HepG2 (cell line): Measurements from ENCODE around the gene ZNF341. TPM values are rescaled to one million over a fixed set of nuclear protein-coding genes. Genes with fewer than 3 reads are reported as not detected.

Experiments
- ARID3A ChIP-seq: IDR thresholded peaks from 2 replicates; pipeline ENCODE4 v1.6.1; 2012; ENCODE audit warnings: low read depth, low read length, improper control_type of control experiment
- IKZF1 ChIP-seq: fragments of 450-650 bp; IDR thresholded peaks from 2 replicates; pipeline ENCODE4 v1.7.1; 2016
- IRF9 ChIP-seq: sonication (generic); formaldehyde crosslinking; IDR thresholded peaks from 2 replicates; pipeline ENCODE4 v1.8.0; 2022; ENCODE audit warnings: missing genetic modification reagents, mild to moderate bottlenecking, borderline replicate concordance
- JDP2 ChIP-seq: sonication (generic); formaldehyde crosslinking; IDR thresholded peaks from 2 replicates; pipeline ENCODE4 v1.8.1; 2022; ENCODE audit warnings: missing genetic modification reagents, borderline replicate concordance
- KLF15 ChIP-seq: sonication (generic); formaldehyde crosslinking; IDR thresholded peaks from 2 replicates; pipeline ENCODE4 v1.8.1; 2023; ENCODE audit warnings: borderline replicate concordance, mild to moderate bottlenecking, inconsistent platforms, missing genetic modification reagents, mixed read lengths
- MLXIP ChIP-seq: sonication (generic); formaldehyde crosslinking; IDR thresholded peaks from 2 replicates; pipeline ENCODE4 v1.9.0; 2021; ENCODE audit warnings: missing genetic modification reagents, borderline replicate concordance
- MYNN ChIP-seq: sonication (generic); formaldehyde crosslinking; IDR thresholded peaks from 2 replicates; pipeline ENCODE4 v1.4.0; 2020; ENCODE audit warnings: mild to moderate bottlenecking, low read depth, missing genetic modification reagents
- NFE2L1 ChIP-seq: sonication (generic); formaldehyde crosslinking; IDR thresholded peaks from 2 replicates; pipeline ENCODE4 v1.4.0; 2020; ENCODE audit warnings: missing genetic modification reagents, mild to moderate bottlenecking, borderline replicate concordance
- RFXAP ChIP-seq: sonication (generic); formaldehyde crosslinking; IDR thresholded peaks from 2 replicates; pipeline ENCODE4 v1.4.0; 2020; ENCODE audit warnings: missing genetic modification reagents, borderline replicate concordance
- SOX6 ChIP-seq, 2 experiments: fragments of 450-650 bp in 1 of 2; sonication (generic) in 1 of 2; formaldehyde crosslinking in 1 of 2; IDR thresholded peaks; 2 replicates each; pipeline versions ENCODE4 v1.4.0 to v1.6.1; 2017 to 2020; ENCODE audit warnings: antibody characterized with exemption in 1 of 2, mild to moderate bottlenecking in 1 of 2, missing genetic modification reagents in 1 of 2
- ZFP82 ChIP-seq: sonication (generic); formaldehyde crosslinking; IDR thresholded peaks from 2 replicates; pipeline ENCODE4 v1.5.1; 2020; ENCODE audit warnings: mild to moderate bottlenecking, missing genetic modification reagents, borderline replicate concordance
- ZNF12 ChIP-seq: sonication (generic); formaldehyde crosslinking; IDR thresholded peaks from 2 replicates; pipeline ENCODE4 v1.5.0; 2020; ENCODE audit warnings: missing genetic modification reagents
- ZNF234 ChIP-seq: sonication (generic); formaldehyde crosslinking; conservative IDR thresholded peaks from 2 replicates; pipeline ENCODE4 v1.5.1; 2020; ENCODE audit warnings: mild to moderate bottlenecking, missing genetic modification reagents
- ZNF33B ChIP-seq: sonication (generic); formaldehyde crosslinking; IDR thresholded peaks from 2 replicates; pipeline ENCODE4 v1.5.1; 2020; ENCODE audit warnings: mild to moderate bottlenecking, missing genetic modification reagents
- ZNF350 ChIP-seq: sonication (generic); formaldehyde crosslinking; IDR thresholded peaks from 2 replicates; pipeline ENCODE4 v1.4.0; 2020; ENCODE audit warnings: mild to moderate bottlenecking, low read depth, missing genetic modification reagents, borderline replicate concordance
- ZNF562 ChIP-seq: sonication (generic); formaldehyde crosslinking; IDR thresholded peaks from 2 replicates; pipeline ENCODE4 v1.8.0; 2022; ENCODE audit warnings: missing genetic modification reagents, borderline replicate concordance
- ZNF567 ChIP-seq: sonication (generic); formaldehyde crosslinking; IDR thresholded peaks from 2 replicates; pipeline ENCODE4 v1.8.1; 2023; ENCODE audit warnings: mild to moderate bottlenecking, missing genetic modification reagents, borderline replicate concordance
- polyA plus RNA-seq, 8 experiments: library from polyadenylated mRNA; depleted of rRNA in 3 of 8; stranded (reverse) in 7 of 8; unstranded in 1 of 8; fragments of >200 nt; fragmentation: Illumina TruSeq in 4 of 8; extraction: Trizol in 4 of 8; gene quantifications; 2 replicates each; pipeline versions ENCODE4 v1.2.1 to v1.2.3, GENCODE V29; 2011 to 2016; ENCODE audit warnings: low read depth in 4 of 8, missing spikeins in 1 of 8, mixed read lengths in 1 of 8; ENCODE audit not compliant: insufficient read depth in 1 of 8
- total RNA-seq, 5 experiments: library from RNA; depleted of rRNA; stranded (reverse); fragments of >200 nt; fragmentation: Illumina TruSeq; extraction: Trizol; gene quantifications; 2 replicates each; pipeline ENCODE4 v1.2.3, GENCODE V29; 2016; ENCODE audit warnings: low read depth in 1 of 5
- TF ChIP-seq, protein P1 (sequence below): sonication (generic); formaldehyde crosslinking; IDR thresholded peaks from 2 replicates; pipeline ENCODE4 v1.5.0; 2020; ENCODE audit warnings: mild to moderate bottlenecking, missing genetic modification reagents
- TF ChIP-seq, protein P2 (sequence below): IDR thresholded peaks from 2 replicates; pipeline ENCODE4 v1.6.1; 2016

The ZNF341 gene
- total and polyA plus RNA-seq, 2 of the 13 experiments (the other 11 are each of a cell fraction or from before 2014, with no cell fraction given), result 1.1 to 2.2 TPM

DNA sequence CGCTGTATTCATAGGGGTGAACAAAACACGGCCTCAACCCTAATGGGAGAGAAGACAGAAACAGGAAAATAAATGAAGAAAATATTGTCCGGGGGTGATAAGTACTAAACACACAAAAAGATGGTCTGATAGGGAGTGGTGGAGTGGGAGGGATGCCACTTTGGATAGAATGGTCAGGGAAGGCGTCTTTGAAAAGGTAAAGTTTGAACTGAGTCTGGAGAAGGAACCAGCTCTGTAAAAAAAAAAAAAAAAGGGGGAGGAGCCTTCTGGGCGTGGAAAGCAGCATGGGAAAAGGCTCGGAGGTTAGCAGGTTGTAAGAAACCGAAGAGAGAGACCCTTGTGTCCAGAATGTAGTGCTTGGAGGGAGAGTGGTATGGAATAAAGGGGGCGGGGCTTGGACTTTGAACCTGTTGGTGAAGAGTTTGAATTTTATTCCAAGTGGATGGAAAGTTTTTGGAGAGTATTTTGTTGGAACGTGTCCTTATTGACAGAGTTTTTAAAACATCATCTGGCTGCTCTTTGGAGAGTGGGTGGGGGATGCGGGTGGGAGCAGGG, 81.2 kb downstream of the ZNF341 start (continued):
- no peak for TF ChIP-seq JDP2
- 0 out of 2 replicates have a peak, but pooled peaks have one; percentile 54 for TF ChIP-seq ARID3A
- TF ChIP-seq RFXAP (CRISPR knock-in tag), result no peak
- no peak for TF ChIP-seq ZFP82 (CRISPR knock-in tag)
- TF ChIP-seq, protein P1, sequence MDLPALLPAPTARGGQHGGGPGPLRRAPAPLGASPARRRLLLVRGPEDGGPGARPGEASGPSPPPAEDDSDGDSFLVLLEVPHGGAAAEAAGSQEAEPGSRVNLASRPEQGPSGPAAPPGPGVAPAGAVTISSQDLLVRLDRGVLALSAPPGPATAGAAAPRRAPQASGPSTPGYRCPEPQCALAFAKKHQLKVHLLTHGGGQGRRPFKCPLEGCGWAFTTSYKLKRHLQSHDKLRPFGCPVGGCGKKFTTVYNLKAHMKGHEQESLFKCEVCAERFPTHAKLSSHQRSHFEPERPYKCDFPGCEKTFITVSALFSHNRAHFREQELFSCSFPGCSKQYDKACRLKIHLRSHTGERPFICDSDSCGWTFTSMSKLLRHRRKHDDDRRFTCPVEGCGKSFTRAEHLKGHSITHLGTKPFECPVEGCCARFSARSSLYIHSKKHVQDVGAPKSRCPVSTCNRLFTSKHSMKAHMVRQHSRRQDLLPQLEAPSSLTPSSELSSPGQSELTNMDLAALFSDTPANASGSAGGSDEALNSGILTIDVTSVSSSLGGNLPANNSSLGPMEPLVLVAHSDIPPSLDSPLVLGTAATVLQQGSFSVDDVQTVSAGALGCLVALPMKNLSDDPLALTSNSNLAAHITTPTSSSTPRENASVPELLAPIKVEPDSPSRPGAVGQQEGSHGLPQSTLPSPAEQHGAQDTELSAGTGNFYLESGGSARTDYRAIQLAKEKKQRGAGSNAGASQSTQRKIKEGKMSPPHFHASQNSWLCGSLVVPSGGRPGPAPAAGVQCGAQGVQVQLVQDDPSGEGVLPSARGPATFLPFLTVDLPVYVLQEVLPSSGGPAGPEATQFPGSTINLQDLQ (CRISPR knock-in tag), result no peak
- no peak for TF ChIP-seq MYNN (CRISPR knock-in tag)
- no peak for TF ChIP-seq ZNF12
- no peak for TF ChIP-seq ZNF567 (CRISPR knock-in tag)
- TF ChIP-seq MLXIP (CRISPR knock-in tag), result no peak
- TF ChIP-seq ZNF33B (CRISPR knock-in tag), result no peak
- no peak for TF ChIP-seq SOX6 (IDR thresholded peaks at IDR 0.05)
- no peak for TF ChIP-seq SOX6 (CRISPR knock-in tag; IDR thresholded peaks at IDR 0.05)
- no peak for TF ChIP-seq IKZF1
- no peak for TF ChIP-seq ZNF234
- no peak for TF ChIP-seq NFE2L1
- TF ChIP-seq, protein P2, sequence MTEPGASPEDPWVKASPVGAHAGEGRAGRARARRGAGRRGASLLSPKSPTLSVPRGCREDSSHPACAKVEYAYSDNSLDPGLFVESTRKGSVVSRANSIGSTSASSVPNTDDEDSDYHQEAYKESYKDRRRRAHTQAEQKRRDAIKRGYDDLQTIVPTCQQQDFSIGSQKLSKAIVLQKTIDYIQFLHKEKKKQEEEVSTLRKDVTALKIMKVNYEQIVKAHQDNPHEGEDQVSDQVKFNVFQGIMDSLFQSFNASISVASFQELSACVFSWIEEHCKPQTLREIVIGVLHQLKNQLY (CRISPR knock-in tag), result no peak
- TF ChIP-seq KLF15 (CRISPR knock-in tag), result no peak
- TF ChIP-seq IRF9 (CRISPR knock-in tag), result no peak
- TF ChIP-seq ZNF350 (CRISPR knock-in tag), result no peak
- TF ChIP-seq ZNF562, result no peak
